Keratinocyte (primary cell): ENCODE results near the gene D2HGDH. TPM values are rescaled to one million over a fixed set of nuclear protein-coding genes. Genes with fewer than 3 reads are reported as not detected.
"Not testable (repeated sequence)": the region's sequence is repeated elsewhere in the genome, so short reads cannot be mapped to it uniquely, and the experiment has no call there.

Experiments used
- DNase-seq: peaks from one replicate; pipeline ENCODE4 v3.0.0-alpha.2; 2011; ENCODE audit warnings: low read depth, missing footprints, low spot score
- FAIRE-seq: peaks from 2 replicates; lab custom pipeline; 2011; peaks lifted over from hg19 to GRCh38; lab: Jason Lieb, UNC
- H2AFZ ChIP-seq: 2 replicates; pipeline ENCODE4 v1.6.0; 2012; ENCODE audit warnings: low read length, control low read depth, inconsistent platforms; ENCODE audit not compliant: control insufficient read depth
- H3K27ac ChIP-seq: 2 replicates; pipeline ENCODE4 v1.5.1; 2011; ENCODE audit warnings: low read length; ENCODE audit not compliant: control insufficient read depth, insufficient read depth
- H3K27me3 ChIP-seq: 3 replicates; pipeline ENCODE4 v1.6.0; 2011; ENCODE audit warnings: low read length; ENCODE audit not compliant: control insufficient read depth, insufficient read depth; ENCODE audit errors: extremely low read depth
- H3K36me3 ChIP-seq, 2 experiments: 2 replicates in 1 of 2; 3 replicates in 1 of 2; pipeline ENCODE4 v1.5.1; 2011; ENCODE audit warnings: low read length in 2 of 2, mild to moderate bottlenecking in 1 of 2; ENCODE audit not compliant: control insufficient read depth in 2 of 2, insufficient read depth in 2 of 2; ENCODE audit errors: extremely low read depth in 1 of 2
- H3K4me1 ChIP-seq: 3 replicates; pipeline ENCODE4 v1.5.1; 2011; ENCODE audit warnings: low read length; ENCODE audit not compliant: control insufficient read depth, insufficient read depth; ENCODE audit errors: extremely low read depth
- H3K4me2 ChIP-seq: 3 replicates; pipeline ENCODE4 v1.6.0; 2011; ENCODE audit warnings: low read depth, low read length; ENCODE audit not compliant: control insufficient read depth, insufficient read depth; ENCODE audit errors: extremely low read depth
- H3K4me3 ChIP-seq, 3 experiments: fragments of 200-600 bp in 1 of 3; sonication (generic) in 1 of 3; 2 replicates in 2 of 3; 3 replicates in 1 of 3; pipeline ENCODE4 v1.5.1; 2011 to 2016; ENCODE audit warnings: low read length in 3 of 3, mild to moderate bottlenecking in 3 of 3, control low read depth in 2 of 3, inconsistent platforms in 1 of 3, low read depth in 1 of 3, mixed read lengths in 1 of 3, mixed run types in 1 of 3, moderate library complexity in 1 of 3; ENCODE audit not compliant: control insufficient read depth in 2 of 3, insufficient read depth in 2 of 3; ENCODE audit errors: extremely low read depth in 1 of 3
- H3K79me2 ChIP-seq: 2 replicates; pipeline ENCODE4 v1.6.0; 2012; ENCODE audit warnings: low read length; ENCODE audit not compliant: control insufficient read depth, insufficient read depth
- H3K9ac ChIP-seq: 3 replicates; pipeline ENCODE4 v1.6.0; 2011; ENCODE audit warnings: low read length; ENCODE audit not compliant: control insufficient read depth, insufficient read depth; ENCODE audit errors: extremely low read depth
- H3K9me1 ChIP-seq: 3 replicates; pipeline ENCODE4 v1.6.0; 2011; ENCODE audit warnings: low read length; ENCODE audit not compliant: control insufficient read depth, insufficient read depth; ENCODE audit errors: extremely low read depth
- H3K9me3 ChIP-seq: 2 replicates; pipeline ENCODE4 v1.5.1; 2012; ENCODE audit warnings: low read depth, low read length; ENCODE audit not compliant: control insufficient read depth
- H4K20me1 ChIP-seq: 3 replicates; pipeline ENCODE4 v1.6.0; 2011; ENCODE audit warnings: low read length; ENCODE audit not compliant: control insufficient read depth, insufficient read depth; ENCODE audit errors: extremely low read depth
- EZH2 ChIP-seq: IDR thresholded peaks from one replicate; pipeline ENCODE4 v1.6.1; 2012; ENCODE audit warnings: inconsistent platforms, mild to moderate bottlenecking, low read length, moderate library complexity
- dilution Hi-C: fragments of 300-500 bp; cut with MboI; formaldehyde crosslinking; loops from one replicate; pipeline ENCODE4 v1.7.0; 2020; ENCODE audit warnings: low sequenced_read_pairs; ENCODE audit not compliant: extremely low pct_ligation_motif_present
- polyA plus RNA-seq, 5 experiments: library from polyadenylated mRNA; depleted of rRNA in 3 of 5; stranded (reverse) in 3 of 5; stranded (forward) in 1 of 5; unstranded in 1 of 5; fragments of >200 nt; gene quantifications; 1 replicate in 1 of 5; 2 replicates in 3 of 5; 3 replicates in 1 of 5; pipeline versions ENCODE4 v1.2.1 to v1.2.3, GENCODE V29; 2011 to 2012; ENCODE audit warnings: missing spikeins in 2 of 5, low read depth in 1 of 5, low replicate concordance in 1 of 5
- TF ChIP-seq, protein P1 (sequence below), 3 experiments: IDR thresholded peaks in 1 of 3; conservative IDR thresholded peaks in 1 of 3; optimal IDR thresholded peaks in 1 of 3; 2 replicates in 2 of 3; 3 replicates in 1 of 3; pipeline versions ENCODE3 to v1.5.1; 2011; ENCODE audit warnings: low read length in 3 of 3, mild to moderate bottlenecking in 3 of 3, moderate library complexity in 2 of 3, control low read depth in 1 of 3, inconsistent platforms in 1 of 3; ENCODE audit not compliant: insufficient read depth in 2 of 3; ENCODE audit errors: extremely low read depth in 1 of 3

D2HGDH gene
- polyA plus RNA-seq, 1 donor (not counting 4 experiments of a cell fraction or from before 2014, with no cell fraction given): 5.4 TPM

DNA sequence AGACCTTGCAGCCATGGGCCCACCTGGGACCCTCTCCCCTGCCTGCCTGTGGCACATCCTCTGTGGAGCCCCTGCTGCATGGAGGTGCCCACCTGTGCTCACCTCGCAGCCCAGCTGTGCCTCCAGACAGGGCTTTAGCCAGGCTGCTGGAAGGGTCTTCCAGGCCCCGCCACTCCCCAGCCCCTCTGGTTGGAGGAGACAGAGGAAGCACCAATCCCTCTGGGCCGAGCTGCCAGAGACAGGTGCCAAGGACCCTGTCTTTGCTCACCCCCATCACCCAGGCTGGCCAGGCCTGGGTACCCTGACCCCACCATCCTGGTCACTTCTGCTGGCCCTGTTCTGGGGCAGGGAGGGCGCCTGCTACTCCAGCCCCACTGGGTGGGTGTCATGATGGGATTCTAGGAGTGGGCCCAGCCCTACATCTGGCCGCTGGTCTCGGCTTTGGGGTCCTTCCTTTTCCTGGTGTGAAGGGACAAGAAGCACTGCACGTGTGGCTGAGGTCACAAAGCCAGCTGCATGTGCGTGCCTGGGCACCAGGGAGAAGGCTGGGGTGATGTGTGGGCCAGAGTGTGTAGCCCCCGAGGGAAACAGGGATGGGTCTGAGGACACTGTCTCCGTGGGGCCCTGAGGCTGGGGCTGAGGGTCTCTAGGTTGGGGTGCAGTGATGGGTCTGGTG is 65.2 kb downstream of the D2HGDH start:
- FAIRE-seq (no peak), DNase-seq (no peak)
- Histone ChIP-seq H3K4me2 (no peak overlapping the region), H3K27ac (no peak overlapping the region), H3K79me2 (no peaks in the 10 kb centered on the region), H3K27me3 (peaks cover 17% of the 10 kb centered on the region), H2AFZ (no peak overlapping the region), H3K9me1 (no peaks in the 10 kb centered on the region), H4K20me1 (no peaks in the 10 kb centered on the region), H3K9ac (no peak overlapping the region), H3K4me1 (no peaks in the 10 kb centered on the region), H3K9me3 (no peaks in the 10 kb centered on the region), H3K4me3 (no peak overlapping the region), H3K36me3 (no peaks in the 10 kb centered on the region)
- no peak for TF ChIP-seq EZH2
- TF ChIP-seq, protein P1, sequence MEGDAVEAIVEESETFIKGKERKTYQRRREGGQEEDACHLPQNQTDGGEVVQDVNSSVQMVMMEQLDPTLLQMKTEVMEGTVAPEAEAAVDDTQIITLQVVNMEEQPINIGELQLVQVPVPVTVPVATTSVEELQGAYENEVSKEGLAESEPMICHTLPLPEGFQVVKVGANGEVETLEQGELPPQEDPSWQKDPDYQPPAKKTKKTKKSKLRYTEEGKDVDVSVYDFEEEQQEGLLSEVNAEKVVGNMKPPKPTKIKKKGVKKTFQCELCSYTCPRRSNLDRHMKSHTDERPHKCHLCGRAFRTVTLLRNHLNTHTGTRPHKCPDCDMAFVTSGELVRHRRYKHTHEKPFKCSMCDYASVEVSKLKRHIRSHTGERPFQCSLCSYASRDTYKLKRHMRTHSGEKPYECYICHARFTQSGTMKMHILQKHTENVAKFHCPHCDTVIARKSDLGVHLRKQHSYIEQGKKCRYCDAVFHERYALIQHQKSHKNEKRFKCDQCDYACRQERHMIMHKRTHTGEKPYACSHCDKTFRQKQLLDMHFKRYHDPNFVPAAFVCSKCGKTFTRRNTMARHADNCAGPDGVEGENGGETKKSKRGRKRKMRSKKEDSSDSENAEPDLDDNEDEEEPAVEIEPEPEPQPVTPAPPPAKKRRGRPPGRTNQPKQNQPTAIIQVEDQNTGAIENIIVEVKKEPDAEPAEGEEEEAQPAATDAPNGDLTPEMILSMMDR (optimal IDR thresholded peaks at IDR 0.05 in 1 of 3, IDR thresholded peaks at IDR 0.05 in 1 of 3, conservative IDR thresholded peaks at IDR 0.05 in 1 of 3; ENCODE audit: extremely low read depth in 1 of 3, insufficient read depth in 2 of 3, low read length in 3 of 3): no peak
- dilution Hi-C loops: no loop called here

DNA sequence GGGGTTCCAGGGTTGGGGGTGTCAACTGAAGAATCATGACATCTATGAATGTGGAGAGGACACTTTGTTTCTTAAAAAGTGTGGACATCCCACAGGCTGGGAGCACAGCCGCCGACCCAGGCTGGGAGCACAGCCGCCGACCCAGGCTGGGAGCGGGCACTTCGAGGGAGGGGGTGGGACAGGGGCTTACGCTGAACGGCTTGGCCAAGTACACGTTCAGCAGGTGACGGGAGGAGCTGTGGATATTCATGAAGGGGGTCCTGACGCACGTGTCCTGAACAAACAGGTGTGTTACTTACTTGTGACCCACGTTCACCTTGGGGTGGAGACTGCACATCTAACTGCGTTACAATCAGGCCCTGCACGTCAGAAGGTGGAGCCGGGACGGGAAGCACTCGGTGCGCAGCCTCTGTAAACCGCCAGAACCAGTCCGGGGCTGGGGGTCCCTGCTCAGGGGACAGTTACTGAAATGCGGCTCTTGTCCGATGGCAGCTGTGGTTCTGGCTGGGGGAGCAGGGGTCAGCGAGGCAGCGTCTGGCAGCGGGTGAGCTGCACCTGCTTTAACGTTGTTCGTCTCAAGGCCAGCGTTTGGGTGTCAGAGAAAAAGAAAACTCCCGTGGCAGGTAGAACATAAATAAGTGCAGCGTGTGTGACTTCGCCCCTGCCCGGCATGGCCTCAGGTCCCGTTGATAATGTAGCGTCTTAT is 65.9 kb downstream of the D2HGDH start:
- FAIRE-seq, H4K20me1 ChIP-seq, H2AFZ ChIP-seq, H3K4me1 ChIP-seq, H3K27ac ChIP-seq, H3K9me3 ChIP-seq, H3K36me3 ChIP-seq, H3K4me3 ChIP-seq, H3K4me2 ChIP-seq, H3K9me1 ChIP-seq, dilution Hi-C loops, H3K9ac ChIP-seq, DNase-seq, H3K79me2 ChIP-seq: not testable (repeated sequence)
- H3K27me3 ChIP-seq: peaks cover 20% of the 10 kb centered on the region
